Nephron (organoid): ENCODE measurements around the gene ACSL1.

Experiments used
- H3K27ac Mint-ChIP-seq, 3 experiments: 2 replicates each; pipeline ENCODE4 v1.8.0; 2020; ENCODE audit warnings: mixed read lengths in 3 of 3, mild to moderate bottlenecking in 2 of 3, moderate library complexity in 1 of 3
- H3K27me3 Mint-ChIP-seq: 2 replicates; pipeline ENCODE4 v1.8.0; 2021; ENCODE audit warnings: low read depth, mild to moderate bottlenecking, moderate library complexity, mixed read lengths
- H3K36me3 Mint-ChIP-seq: 2 replicates; pipeline ENCODE4 v1.8.0; 2020; ENCODE audit warnings: low read depth, mixed read lengths
- H3K4me1 Mint-ChIP-seq: 2 replicates; pipeline ENCODE4 v1.8.0; 2020; ENCODE audit warnings: mixed read lengths
- H3K4me3 Mint-ChIP-seq, 3 experiments: 2 replicates each; pipeline ENCODE4 v1.8.0; 2020; ENCODE audit warnings: mild to moderate bottlenecking in 3 of 3, mixed read lengths in 3 of 3, moderate library complexity in 2 of 3
- H3K9me3 Mint-ChIP-seq: 2 replicates; pipeline ENCODE4 v1.8.0; 2020; ENCODE audit warnings: mixed read lengths
- TF ChIP-seq, protein P1 (sequence below), 3 experiments: fragments of 200-600 bp; sonication (generic); IDR thresholded peaks; one replicate each; pipeline ENCODE4 v1.5.0; 2021; ENCODE audit warnings: antibody characterized with exemption in 3 of 3; ENCODE audit not compliant: unreplicated experiment in 3 of 3

Gene ACSL1

DNA sequence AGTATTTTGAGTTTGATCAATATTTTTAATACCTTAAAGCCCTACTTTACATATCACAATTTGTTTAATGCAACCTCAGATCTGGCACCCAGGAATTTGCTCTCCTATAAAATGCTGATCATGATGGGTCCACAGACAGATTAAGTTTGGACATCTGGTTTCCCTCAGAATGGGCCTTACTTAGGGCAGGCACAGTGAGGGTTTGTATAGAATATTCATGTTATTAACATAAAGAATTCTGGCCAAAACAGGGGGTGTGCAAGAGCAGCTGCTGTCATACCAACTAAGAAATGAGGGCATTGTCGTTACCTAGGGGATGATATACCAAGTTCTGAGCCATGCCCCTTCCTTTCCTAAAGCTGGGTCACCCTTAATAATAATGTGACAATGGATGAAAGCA, 54.4 kb downstream of the ACSL1 start:
- H3K4me1 Mint-ChIP-seq: no peaks in the 10 kb centered on the region
- no peak overlapping the region for H3K27ac Mint-ChIP-seq
- H3K4me3 Mint-ChIP-seq: no peak overlapping the region
- H3K9me3 Mint-ChIP-seq: no peaks in the 10 kb centered on the region
- H3K27me3 Mint-ChIP-seq: no peaks in the 10 kb centered on the region
- H3K36me3 Mint-ChIP-seq: peaks cover 2% of the 10 kb centered on the region
- TF ChIP-seq, protein P1, sequence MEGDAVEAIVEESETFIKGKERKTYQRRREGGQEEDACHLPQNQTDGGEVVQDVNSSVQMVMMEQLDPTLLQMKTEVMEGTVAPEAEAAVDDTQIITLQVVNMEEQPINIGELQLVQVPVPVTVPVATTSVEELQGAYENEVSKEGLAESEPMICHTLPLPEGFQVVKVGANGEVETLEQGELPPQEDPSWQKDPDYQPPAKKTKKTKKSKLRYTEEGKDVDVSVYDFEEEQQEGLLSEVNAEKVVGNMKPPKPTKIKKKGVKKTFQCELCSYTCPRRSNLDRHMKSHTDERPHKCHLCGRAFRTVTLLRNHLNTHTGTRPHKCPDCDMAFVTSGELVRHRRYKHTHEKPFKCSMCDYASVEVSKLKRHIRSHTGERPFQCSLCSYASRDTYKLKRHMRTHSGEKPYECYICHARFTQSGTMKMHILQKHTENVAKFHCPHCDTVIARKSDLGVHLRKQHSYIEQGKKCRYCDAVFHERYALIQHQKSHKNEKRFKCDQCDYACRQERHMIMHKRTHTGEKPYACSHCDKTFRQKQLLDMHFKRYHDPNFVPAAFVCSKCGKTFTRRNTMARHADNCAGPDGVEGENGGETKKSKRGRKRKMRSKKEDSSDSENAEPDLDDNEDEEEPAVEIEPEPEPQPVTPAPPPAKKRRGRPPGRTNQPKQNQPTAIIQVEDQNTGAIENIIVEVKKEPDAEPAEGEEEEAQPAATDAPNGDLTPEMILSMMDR (IDR thresholded peaks at IDR 0.05; ENCODE audit: unreplicated experiment in 3 of 3): no peak

DNA sequence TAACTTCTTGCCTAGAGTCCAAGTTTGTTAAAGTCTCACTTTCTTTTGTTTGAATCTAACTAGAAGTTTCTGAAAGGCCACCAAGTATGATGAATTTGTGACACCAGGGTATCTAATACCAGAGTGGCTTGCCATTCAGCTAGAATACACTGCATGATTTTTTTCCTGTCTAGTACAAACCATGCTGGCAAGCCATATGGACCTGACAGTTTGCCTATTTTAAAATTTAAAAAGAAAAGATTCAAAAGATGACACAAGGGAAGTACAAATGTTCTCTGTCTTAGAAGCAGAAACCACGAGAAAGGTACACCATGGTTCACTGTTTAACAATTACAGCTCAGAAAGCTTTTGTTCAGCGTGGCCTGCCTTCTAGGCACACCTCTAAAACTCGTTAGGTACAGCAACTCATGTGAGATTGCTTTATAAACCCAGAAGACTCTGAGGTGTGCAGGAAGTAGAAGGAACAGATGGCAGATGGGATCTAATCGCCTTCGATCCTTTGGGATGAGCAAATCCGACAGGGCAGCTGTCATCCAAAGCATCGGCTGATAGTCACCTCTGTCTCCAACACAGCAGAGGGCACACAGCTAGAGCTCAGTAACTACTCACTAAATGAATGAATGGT, 56.5 kb downstream of the ACSL1 start:
- H3K27ac Mint-ChIP-seq: no peak overlapping the region
- no peaks in the 10 kb centered on the region for H3K9me3 Mint-ChIP-seq
- H3K4me1 Mint-ChIP-seq: peaks cover 5% of the 10 kb centered on the region
- TF ChIP-seq, protein P1 (IDR thresholded peaks at IDR 0.05; ENCODE audit: unreplicated experiment in 3 of 3): no peak
- peaks cover 15% of the 10 kb centered on the region for H3K36me3 Mint-ChIP-seq
- no peaks in the 10 kb centered on the region for H3K27me3 Mint-ChIP-seq
- H3K4me3 Mint-ChIP-seq: no peak overlapping the region

DNA sequence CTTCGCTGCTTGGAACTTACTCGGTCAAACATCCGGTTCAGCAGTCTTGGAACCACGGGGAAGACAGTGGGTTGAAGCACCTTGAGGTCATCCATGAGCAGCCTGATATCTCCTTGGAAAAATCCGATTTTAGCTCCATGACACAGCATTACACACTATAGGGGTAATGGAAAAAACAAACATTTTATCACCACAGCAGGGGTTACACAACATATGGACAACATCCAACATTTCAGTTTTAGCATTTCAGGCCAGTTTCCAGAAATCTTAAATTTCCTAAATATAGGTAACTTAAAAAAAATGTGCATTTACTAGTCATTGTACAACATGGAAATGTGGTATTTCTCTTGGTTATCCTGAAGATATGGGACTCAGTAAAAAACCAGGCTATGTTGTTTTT, 57.5 kb downstream of the ACSL1 start:
- peaks cover 10% of the 10 kb centered on the region for H3K4me1 Mint-ChIP-seq
- H3K27me3 Mint-ChIP-seq: no peaks in the 10 kb centered on the region
- no peaks in the 10 kb centered on the region for H3K9me3 Mint-ChIP-seq
- H3K4me3 Mint-ChIP-seq: no peak overlapping the region
- TF ChIP-seq, protein P1 (IDR thresholded peaks at IDR 0.05; ENCODE audit: unreplicated experiment in 3 of 3): no peak
- H3K27ac Mint-ChIP-seq: no peak overlapping the region
- peaks cover 19% of the 10 kb centered on the region for H3K36me3 Mint-ChIP-seq

DNA sequence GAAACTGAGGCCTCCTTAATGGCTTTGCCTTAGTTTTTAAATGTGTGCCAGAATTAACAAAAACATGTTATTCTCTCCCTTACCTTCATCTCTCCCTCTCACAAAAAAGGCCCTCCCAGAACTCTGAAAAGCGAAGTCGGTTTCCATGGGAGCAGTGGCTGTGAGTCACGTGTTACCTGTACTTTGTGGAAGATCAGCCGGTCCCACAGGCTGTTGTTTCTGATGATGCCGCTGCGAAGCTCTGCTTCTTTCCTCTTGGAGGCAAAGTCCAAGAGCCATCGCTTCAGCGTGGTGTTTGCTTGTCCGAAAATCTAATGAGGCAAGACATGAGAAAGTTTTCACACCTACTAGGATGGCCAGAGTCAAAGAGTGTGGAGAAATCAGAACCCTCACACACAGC, 59.3 kb downstream of the ACSL1 start:
- Mint-ChIP-seq H3K4me3 (no peak overlapping the region), H3K4me1 (peaks cover 13% of the 10 kb centered on the region), H3K36me3 (peaks cover 21% of the 10 kb centered on the region), H3K27ac (no peak overlapping the region), H3K27me3 (no peaks in the 10 kb centered on the region), H3K9me3 (no peaks in the 10 kb centered on the region)
- TF ChIP-seq, protein P1 (IDR thresholded peaks at IDR 0.05; ENCODE audit: unreplicated experiment in 3 of 3): no peak

DNA sequence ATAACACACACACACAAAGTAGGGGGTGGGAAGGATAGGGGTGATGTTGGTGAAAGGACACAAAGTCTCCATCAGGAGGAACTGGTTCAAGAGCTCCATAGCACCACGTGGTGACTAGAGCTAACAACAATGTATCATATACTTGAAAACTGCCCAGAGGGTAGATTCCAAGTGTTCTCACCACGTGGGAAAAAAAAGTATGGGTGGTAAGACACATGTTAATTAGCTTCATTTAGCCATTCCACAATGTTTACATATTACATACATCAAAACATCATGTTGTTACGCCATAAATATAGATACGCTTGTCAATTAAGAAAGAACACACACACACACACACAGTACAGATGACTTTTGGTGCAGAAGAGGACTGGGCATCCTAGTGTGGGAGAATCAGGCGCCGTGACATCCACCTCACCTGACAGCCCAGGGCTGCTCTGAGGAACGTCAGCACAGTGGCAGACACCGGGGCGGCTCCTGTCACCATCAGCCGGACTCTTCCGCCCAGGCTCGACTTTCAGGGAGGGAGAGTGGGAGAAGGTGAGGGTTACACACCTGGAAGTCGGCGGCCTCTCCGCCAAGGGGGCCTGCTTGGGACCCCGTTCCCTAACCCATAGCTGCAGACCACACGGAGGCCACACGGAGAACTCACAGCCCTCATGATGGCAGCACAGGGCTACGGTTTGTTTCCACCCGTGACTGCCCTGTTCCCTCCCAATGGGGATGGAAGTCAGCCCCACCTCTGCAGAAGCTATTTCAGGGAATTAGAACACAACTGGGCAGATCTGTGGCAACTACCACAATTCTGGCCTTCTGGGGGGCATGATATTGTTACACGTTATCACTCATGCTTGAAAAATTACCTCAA, 60.1 kb downstream of the ACSL1 start:
- H3K9me3 Mint-ChIP-seq: no peaks in the 10 kb centered on the region
- no peak overlapping the region for H3K27ac Mint-ChIP-seq
- no peaks in the 10 kb centered on the region for H3K27me3 Mint-ChIP-seq
- no peak overlapping the region for H3K4me3 Mint-ChIP-seq
- peaks cover 22% of the 10 kb centered on the region for H3K36me3 Mint-ChIP-seq
- TF ChIP-seq, protein P1 (IDR thresholded peaks at IDR 0.05; ENCODE audit: unreplicated experiment in 3 of 3): no peak
- peaks cover 13% of the 10 kb centered on the region for H3K4me1 Mint-ChIP-seq
